D721Med (cell line): Measurements from ENCODE around the gene FARS2.

Experiments used
- DNase-seq: peaks from one replicate; pipeline ENCODE4 v3.0.0; 2011; ENCODE audit warnings: low spot score; ENCODE audit not compliant: insufficient read length
- FAIRE-seq: peaks from 2 replicates; lab custom pipeline; 2011; peaks lifted over from hg19 to GRCh38; lab: Jason Lieb, UNC
- CTCF ChIP-seq: IDR thresholded peaks from 2 replicates; pipeline ENCODE4 v1.5.1; 2012; ENCODE audit warnings: mild to moderate bottlenecking, control low read depth; ENCODE audit not compliant: insufficient read depth; ENCODE audit errors: missing control alignments

FARS2 gene

GRCh38 chr6:5747379-5747778, 486.1 kb downstream of the FARS2 start:
- TF ChIP-seq CTCF: no peak
- DNase-seq (no peak), FAIRE-seq (no peak)

DNA sequence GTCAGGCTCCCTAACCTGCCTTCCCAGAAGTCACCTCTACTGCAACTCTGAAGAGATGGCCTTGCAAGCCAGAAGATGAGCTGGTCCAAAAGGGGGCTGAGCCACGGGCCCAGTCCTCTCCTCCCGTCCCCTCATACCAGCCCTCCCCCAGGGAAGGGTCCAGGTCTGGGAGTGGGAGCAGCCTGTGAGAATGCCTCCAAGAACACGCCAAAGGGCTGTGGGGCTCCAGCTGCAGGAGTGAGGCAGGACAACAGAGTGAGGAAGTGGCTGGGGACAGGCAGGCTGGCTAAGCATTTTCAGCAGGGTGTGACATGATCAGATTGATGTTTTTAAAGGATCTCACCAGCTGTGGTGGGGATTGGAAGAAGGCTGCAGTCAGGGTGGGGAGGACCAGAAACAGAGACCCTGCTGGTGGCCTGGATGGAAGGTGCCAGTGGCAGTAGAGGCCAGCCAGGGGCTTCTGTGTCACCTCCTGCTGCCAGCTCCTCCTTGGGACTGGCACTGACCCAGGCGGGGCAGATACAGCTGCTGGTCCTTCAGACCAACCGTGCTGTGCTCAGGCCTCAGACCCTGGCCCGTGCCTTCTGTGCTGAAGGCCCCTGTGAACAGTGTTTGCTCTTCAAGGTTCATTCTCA, 487.8 kb downstream of the FARS2 start:
- no peak for TF ChIP-seq CTCF
- no peak for FAIRE-seq
- no peak for DNase-seq

DNA sequence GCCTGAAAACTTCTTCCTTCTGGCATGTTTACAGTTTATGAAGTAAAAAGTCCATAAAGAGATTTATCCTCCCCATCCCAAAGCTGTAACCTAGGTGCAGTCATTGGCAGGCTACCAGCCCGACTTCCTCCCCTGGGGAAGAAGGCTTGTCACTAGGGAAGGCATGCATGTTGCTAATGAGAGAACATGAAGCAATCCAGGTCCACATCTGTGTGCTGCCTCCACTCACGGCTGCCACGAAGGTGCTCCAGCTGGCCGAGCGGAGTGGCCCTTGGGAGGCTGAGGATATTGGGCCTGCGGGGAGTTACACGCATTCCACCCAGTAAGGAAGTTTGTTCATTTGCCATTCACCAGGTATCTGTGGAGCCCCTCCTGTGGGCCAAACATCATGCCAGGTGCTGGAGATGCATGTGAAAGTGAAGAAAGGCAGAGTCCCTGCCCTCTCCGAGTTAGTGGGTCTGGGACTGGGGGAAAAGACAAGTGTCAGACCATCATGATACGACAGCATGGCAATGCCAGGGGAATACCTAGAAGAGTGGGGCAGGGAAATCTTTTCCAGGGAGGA, 488.4 kb downstream of the FARS2 start:
- TF ChIP-seq CTCF: no peak
- FAIRE-seq (no peak), DNase-seq (no peak)

DNA sequence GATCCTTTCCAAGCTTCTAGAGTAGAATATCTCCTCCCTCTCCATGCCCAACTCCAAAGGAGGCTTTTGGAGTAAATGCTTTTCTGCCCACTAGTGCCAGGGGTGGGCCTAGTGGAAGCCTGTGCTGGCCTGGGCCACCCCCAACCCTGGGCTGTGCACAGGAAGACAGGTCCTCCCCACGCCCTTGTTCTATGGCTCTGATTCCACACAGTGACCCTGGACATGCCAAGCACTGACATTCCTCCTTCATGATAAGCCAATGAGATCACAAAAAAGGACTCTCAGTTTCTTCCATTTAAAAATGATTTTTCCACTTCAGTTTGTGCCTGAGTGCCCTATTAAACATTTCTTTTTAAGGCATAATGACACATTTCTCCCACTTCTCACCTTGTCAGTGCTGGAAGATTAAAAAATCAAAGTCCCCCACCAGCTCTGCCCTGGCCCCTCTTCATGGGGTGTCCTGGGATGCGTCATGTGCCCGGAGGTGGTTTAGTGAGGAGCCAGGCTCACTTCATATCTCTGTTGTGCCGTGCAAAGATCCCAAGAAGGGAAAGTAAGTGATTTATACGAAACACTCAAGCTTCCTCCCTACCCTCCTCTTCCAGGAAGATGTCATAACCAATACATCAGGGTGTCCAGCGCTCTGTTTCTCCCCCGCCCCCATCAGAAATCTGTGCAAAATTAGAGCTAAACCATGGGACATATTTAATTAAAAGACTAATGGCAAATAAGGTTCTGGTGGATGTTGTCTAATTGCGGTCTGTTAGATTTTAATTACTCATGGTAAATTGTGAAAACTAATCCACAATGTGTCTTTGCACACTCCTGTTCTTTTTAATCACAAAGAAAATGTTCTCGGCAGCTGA, 490.4 kb downstream of the FARS2 start:
- no peak for TF ChIP-seq CTCF
- no peak for FAIRE-seq

GRCh38 chr6:5752391-5752680, 491.0 kb downstream of the FARS2 start:
- TF ChIP-seq CTCF: no peak
- DNase-seq: peak; percentile 34
- no peak for FAIRE-seq

More for the DNA sequence above, 490.4 kb downstream of the FARS2 start:
- DNase-seq: no peak

DNA sequence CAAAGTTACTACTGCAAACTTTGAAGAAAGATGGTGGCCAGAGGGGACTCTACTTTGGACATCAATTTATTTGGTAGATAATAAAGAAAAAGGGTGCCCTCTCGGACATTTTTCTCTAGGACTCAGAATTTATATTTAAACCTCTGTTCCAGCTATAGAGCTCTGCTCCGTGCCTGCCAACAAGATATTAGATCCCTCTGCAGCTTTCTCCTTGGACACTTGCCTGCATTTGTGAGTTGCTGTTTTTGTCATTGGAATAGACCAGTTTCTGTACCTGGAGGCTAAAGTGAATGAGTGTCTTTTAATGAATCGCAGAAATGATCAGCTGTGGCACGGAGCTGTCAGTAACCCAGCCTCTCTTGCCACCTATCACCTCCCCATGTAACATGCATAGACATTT, 491.9 kb downstream of the FARS2 start:
- TF ChIP-seq CTCF: no peak
- DNase-seq: no peak
- FAIRE-seq: no peak

- FAIRE-seq (no peak), DNase-seq (no peak)
- TF ChIP-seq CTCF: no peak
Observed at GRCh38 chr6:5754904-5755303, 493.6 kb downstream of the FARS2 start.
